Measurements from ENCODE around the gene AMN1. TPM values are rescaled to one million over a fixed set of nuclear protein-coding genes. Genes with fewer than 3 reads are reported as not detected.
"Not testable (repeated sequence)": the region's sequence is repeated elsewhere in the genome, so short reads cannot be mapped to it uniquely, and the experiment has no call there.

Gene AMN1
- total RNA-seq, 2 donors from 2014 or later: 2.9 to 3.6 TPM

- Mint-ChIP-seq H3K4me1 (ENCODE audit: low read depth in 2 of 2) (peaks cover 49 to 52% of the 10 kb centered on the region in 2 donors), H3K9me3 (no peaks in the 10 kb centered on the region), H3K4me3 (no peak overlapping the region), H3K27me3 (no peaks in the 10 kb centered on the region), H3K36me3 (peaks cover 5% of the 10 kb centered on the region), H3K27ac (no peak overlapping the region)
- ATAC-seq (no peak), DNase-seq (ENCODE audit: low spot score) (no peak)
These were observed 1.6 kb downstream of the AMN1 start for GRCh38 chr12:31727192-31727591.

- no peaks in the 10 kb centered on the region for H3K9me3 Mint-ChIP-seq
- peaks cover 5% of the 10 kb centered on the region for H3K36me3 Mint-ChIP-seq
- H3K4me1 Mint-ChIP-seq (ENCODE audit: low read depth in 2 of 2): peaks cover 55% of the 10 kb centered on the region in 2 donors
- H3K27me3 Mint-ChIP-seq: no peaks in the 10 kb centered on the region
- H3K27ac Mint-ChIP-seq: peak overlapping the region in 1 of 2 donors; percentile 54
- no peak for DNase-seq (ENCODE audit: low spot score)
- H3K4me3 Mint-ChIP-seq: no peak overlapping the region
- no peak for ATAC-seq
These were observed 2.2 kb downstream of the AMN1 start for GRCh38 chr12:31726575-31726974.

- peaks cover 54 to 55% of the 10 kb centered on the region in 2 donors for H3K4me1 Mint-ChIP-seq (ENCODE audit: low read depth in 2 of 2)
- DNase-seq (ENCODE audit: low spot score) (no peak), ATAC-seq (no peak)
- H3K9me3 Mint-ChIP-seq: no peaks in the 10 kb centered on the region
- H3K27ac Mint-ChIP-seq: peak overlapping the region; percentile 26 to 72
- H3K36me3 Mint-ChIP-seq: no peaks in the 10 kb centered on the region
- H3K4me3 Mint-ChIP-seq: no peak overlapping the region
- H3K27me3 Mint-ChIP-seq: no peaks in the 10 kb centered on the region
These were observed 4.3 kb downstream of the AMN1 start for GRCh38 chr12:31724557-31724956.

- peaks cover 9% of the 10 kb centered on the region for H3K36me3 Mint-ChIP-seq
- peaks cover 0 to 3% of the 10 kb centered on the region in 2 donors for H3K27me3 Mint-ChIP-seq
- DNase-seq (ENCODE audit: low spot score): no peak
- ATAC-seq: no peak
- H3K4me3 Mint-ChIP-seq: peak overlapping the region; percentile 78
- peaks cover 44 to 48% of the 10 kb centered on the region in 2 donors for H3K4me1 Mint-ChIP-seq (ENCODE audit: low read depth in 2 of 2)
- H3K9me3 Mint-ChIP-seq: no peaks in the 10 kb centered on the region
- H3K27ac Mint-ChIP-seq: peak overlapping the region; percentile 72 to 88
These were observed 6.2 kb downstream of the AMN1 start for GRCh38 chr12:31722580-31722979.

GRCh38 chr12:31718542-31719198 is 10.2 kb downstream of the AMN1 start:
- H3K27me3 Mint-ChIP-seq; ATAC-seq; H3K4me3 Mint-ChIP-seq; H3K27ac Mint-ChIP-seq; DNase-seq (ENCODE audit: low spot score); H3K9me3 Mint-ChIP-seq: not testable (repeated sequence)
- Mint-ChIP-seq H3K4me1 (ENCODE audit: low read depth in 2 of 2) (peaks cover 39 to 44% of the 10 kb centered on the region in 2 donors), H3K36me3 (peaks cover 14% of the 10 kb centered on the region)

- not testable (repeated sequence) for H3K4me3 Mint-ChIP-seq; H3K27ac Mint-ChIP-seq; H3K9me3 Mint-ChIP-seq; ATAC-seq; DNase-seq (ENCODE audit: low spot score); H3K27me3 Mint-ChIP-seq
- peaks cover 14% of the 10 kb centered on the region for H3K36me3 Mint-ChIP-seq
- peaks cover 24 to 27% of the 10 kb centered on the region in 2 donors for H3K4me1 Mint-ChIP-seq (ENCODE audit: low read depth in 2 of 2)
These were observed 11.8 kb downstream of the AMN1 start for GRCh38 chr12:31716998-31717397.

- H3K27me3 Mint-ChIP-seq: peaks cover 0 to 3% of the 10 kb centered on the region in 2 donors
- peaks cover 12 to 14% of the 10 kb centered on the region in 2 donors for H3K4me1 Mint-ChIP-seq (ENCODE audit: low read depth in 2 of 2)
- peak overlapping the region; percentile 5 for H3K4me3 Mint-ChIP-seq
- H3K36me3 Mint-ChIP-seq: peaks cover 18% of the 10 kb centered on the region
- no peaks in the 10 kb centered on the region for H3K9me3 Mint-ChIP-seq
- peak overlapping the region; percentile 31 to 38 for H3K27ac Mint-ChIP-seq
- DNase-seq (ENCODE audit: low spot score) (no peak), ATAC-seq (no peak)
These were observed 13.5 kb downstream of the AMN1 start for GRCh38 chr12:31715283-31715825.

- no peaks in the 10 kb centered on the region for H3K9me3 Mint-ChIP-seq
- peaks cover 0 to 3% of the 10 kb centered on the region in 2 donors for H3K27me3 Mint-ChIP-seq
- H3K4me1 Mint-ChIP-seq (ENCODE audit: low read depth in 2 of 2): peaks cover 12 to 14% of the 10 kb centered on the region in 2 donors
- DNase-seq (ENCODE audit: low spot score) (no peak), ATAC-seq (no peak)
- H3K36me3 Mint-ChIP-seq: peaks cover 24% of the 10 kb centered on the region
- peak overlapping the region; percentile 5 for H3K4me3 Mint-ChIP-seq
- peak overlapping the region; percentile 31 to 38 for H3K27ac Mint-ChIP-seq
These were observed 14.2 kb downstream of the AMN1 start for GRCh38 chr12:31714406-31715271.

GRCh38 chr12:31712877-31713276 is 15.9 kb downstream of the AMN1 start:
- Mint-ChIP-seq H3K27ac (no peak overlapping the region), H3K4me1 (ENCODE audit: low read depth in 2 of 2) (peaks cover 11 to 12% of the 10 kb centered on the region in 2 donors)

GRCh38 chr12:31710021-31710818 is 18.6 kb downstream of the AMN1 start:
- H3K27me3 Mint-ChIP-seq: no peaks in the 10 kb centered on the region
- ATAC-seq (no peak), DNase-seq (ENCODE audit: low spot score) (no peak)
- peaks cover 38% of the 10 kb centered on the region for H3K36me3 Mint-ChIP-seq
- H3K4me3 Mint-ChIP-seq: no peak overlapping the region
- peaks cover 9% of the 10 kb centered on the region for H3K9me3 Mint-ChIP-seq
- no peak overlapping the region for H3K27ac Mint-ChIP-seq
- H3K4me1 Mint-ChIP-seq (ENCODE audit: low read depth in 2 of 2): peaks cover 5 to 7% of the 10 kb centered on the region in 2 donors

More at GRCh38 chr12:31712877-31713276, 15.9 kb downstream of the AMN1 start:
- peaks cover 5% of the 10 kb centered on the region for H3K9me3 Mint-ChIP-seq
- DNase-seq (ENCODE audit: low spot score): no peak
- H3K27me3 Mint-ChIP-seq: peaks cover 0 to under 1% of the 10 kb centered on the region in 2 donors
- no peak overlapping the region for H3K4me3 Mint-ChIP-seq
- H3K36me3 Mint-ChIP-seq: peaks cover 31% of the 10 kb centered on the region
- ATAC-seq: no peak

GRCh38 chr12:31708118-31708517 is 20.7 kb downstream of the AMN1 start:
- not testable (repeated sequence) for H3K4me1 Mint-ChIP-seq (ENCODE audit: low read depth in 2 of 2); H3K4me3 Mint-ChIP-seq; H3K27ac Mint-ChIP-seq; DNase-seq (ENCODE audit: low spot score); H3K27me3 Mint-ChIP-seq; ATAC-seq; H3K9me3 Mint-ChIP-seq
- peaks cover 38% of the 10 kb centered on the region for H3K36me3 Mint-ChIP-seq

GRCh38 chr12:31705621-31706020 is 23.2 kb downstream of the AMN1 start:
- Mint-ChIP-seq H3K4me1 (ENCODE audit: low read depth in 2 of 2) (peaks cover 0 to 5% of the 10 kb centered on the region in 2 donors), H3K4me3 (no peak overlapping the region), H3K9me3 (peaks cover 9% of the 10 kb centered on the region), H3K27me3 (no peaks in the 10 kb centered on the region), H3K27ac (no peak overlapping the region), H3K36me3 (peaks cover 37% of the 10 kb centered on the region)
- DNase-seq (ENCODE audit: low spot score): no peak
- no peak for ATAC-seq

- H3K27ac Mint-ChIP-seq: no peak overlapping the region
- ATAC-seq: no peak
- H3K4me3 Mint-ChIP-seq: no peak overlapping the region
- no peaks in the 10 kb centered on the region for H3K9me3 Mint-ChIP-seq
- H3K4me1 Mint-ChIP-seq (ENCODE audit: low read depth in 2 of 2): peaks cover 0 to 5% of the 10 kb centered on the region in 2 donors
- no peak for DNase-seq (ENCODE audit: low spot score)
- no peaks in the 10 kb centered on the region for H3K27me3 Mint-ChIP-seq
- peaks cover 9% of the 10 kb centered on the region for H3K36me3 Mint-ChIP-seq
These were observed 26.8 kb downstream of the AMN1 start for GRCh38 chr12:31702047-31702446.
